ENCODE data around the gene C6orf47.

DNA sequence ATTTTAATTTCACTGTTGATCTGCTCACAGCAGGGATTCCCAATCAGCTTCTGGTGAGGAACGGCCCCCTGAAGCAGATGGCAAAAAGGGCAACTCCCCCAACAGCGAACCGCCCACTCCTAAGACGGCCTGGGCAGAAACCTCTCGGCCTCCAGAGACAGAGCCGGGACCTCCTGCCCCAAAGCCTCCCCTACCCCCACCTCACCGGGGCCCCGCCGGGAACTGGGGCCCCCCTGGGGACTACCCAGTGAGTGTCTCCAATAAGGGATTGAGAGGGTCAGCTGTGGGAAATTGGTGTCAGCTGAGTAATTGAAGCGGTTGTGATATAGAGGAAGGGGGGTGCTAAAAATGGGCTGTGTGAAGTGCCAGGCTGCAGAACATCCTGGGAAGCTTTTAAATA lies 33.6 kb downstream of the C6orf47 start:
- TF ChIP-seq CTCF (IDR thresholded peaks at IDR 0.05) (no peak), POLR2A (IDR thresholded peaks at IDR 0.05) (no peak), EP300 (IDR thresholded peaks at IDR 0.05) (no peak), POLR2AphosphoS5 (IDR thresholded peaks at IDR 0.05) (no peak)

Data from sigmoid colon (tissue), 4 donors.